GM23338 (cell line): ENCODE results near the gene EID2. TPM values are rescaled to one million over a fixed set of nuclear protein-coding genes. Genes with fewer than 3 reads are reported as not detected.

ENCODE experiments used
- ATAC-seq: fragments of 200-7000 bp; cut with Tn5 transposase; 3 replicates; pipeline ENCODE4 v1.9.1; 2020
- DNase-seq: peaks from one replicate; pipeline ENCODE4 v3.0.0-alpha.2; 2015; ENCODE audit warnings: low spot score
- H2AFZ ChIP-seq: fragments of 200-600 bp; sonication (generic); 2 replicates; pipeline ENCODE4 v1.8.0; 2016; ENCODE audit warnings: antibody characterized with exemption, mild to moderate bottlenecking, moderate library complexity
- H3F3A ChIP-seq: fragments of 200-600 bp; sonication (generic); replicated peaks from 2 replicates; pipeline ENCODE4 v1.8.0; 2017; ENCODE audit warnings: antibody characterized with exemption, mixed run types, low read depth
- H3K27ac ChIP-seq: fragments of 200-600 bp; sonication (generic); 2 replicates; pipeline ENCODE4 v1.6.1; 2016; ENCODE audit warnings: low read depth
- H3K27me3 ChIP-seq: fragments of 200-600 bp; sonication (generic); 2 replicates; pipeline ENCODE4 v1.8.0; 2016; ENCODE audit warnings: mild to moderate bottlenecking, mixed run types, moderate library complexity; ENCODE audit not compliant: insufficient read depth
- H3K36me3 ChIP-seq: fragments of 200-600 bp; sonication (generic); 2 replicates; pipeline ENCODE4 v1.8.0; 2016; ENCODE audit warnings: mild to moderate bottlenecking; ENCODE audit not compliant: insufficient read depth
- H3K4me1 ChIP-seq: fragments of 200-600 bp; sonication (generic); 2 replicates; pipeline ENCODE4 v1.8.0; 2016; ENCODE audit warnings: mild to moderate bottlenecking, moderate library complexity; ENCODE audit not compliant: insufficient read depth
- H3K4me2 ChIP-seq: fragments of 200-600 bp; sonication (generic); 2 replicates; pipeline ENCODE4 v1.7.1; 2017; ENCODE audit warnings: mixed run types
- H3K4me3 ChIP-seq: fragments of 200-600 bp; sonication (generic); 2 replicates; pipeline ENCODE4 v1.6.1; 2016; ENCODE audit warnings: mixed run types
- H3K79me2 ChIP-seq: fragments of 200-600 bp; sonication (generic); replicated peaks from 2 replicates; pipeline ENCODE4 v1.8.0; 2017; ENCODE audit warnings: mild to moderate bottlenecking; ENCODE audit not compliant: insufficient read depth
- H3K9me2 ChIP-seq: fragments of 200-600 bp; sonication (generic); 2 replicates; pipeline ENCODE4 v1.8.0; 2017; ENCODE audit not compliant: insufficient read depth
- H4K20me1 ChIP-seq: fragments of 200-600 bp; sonication (generic); replicated peaks from 2 replicates; pipeline ENCODE4 v1.8.0; 2017; ENCODE audit warnings: mild to moderate bottlenecking; ENCODE audit not compliant: insufficient read depth
- H3K27ac Mint-ChIP-seq: 2 replicates; pipeline ENCODE4 v1.8.0; 2020; ENCODE audit warnings: inconsistent platforms, mild to moderate bottlenecking, moderate library complexity, mixed read lengths
- H3K27me3 Mint-ChIP-seq: 3 replicates; pipeline ENCODE4 v1.8.0; 2022; ENCODE audit warnings: low read depth, mild to moderate bottlenecking, moderate library complexity, mixed read lengths, inconsistent platforms; ENCODE audit not compliant: insufficient read depth, poor library complexity
- H3K36me3 Mint-ChIP-seq: 3 replicates; pipeline ENCODE4 v1.8.0; 2021; ENCODE audit warnings: low read depth, mild to moderate bottlenecking, inconsistent platforms, moderate library complexity, mixed read lengths
- H3K4me1 Mint-ChIP-seq: 3 replicates; pipeline ENCODE4 v1.8.0; 2020; ENCODE audit warnings: mild to moderate bottlenecking, inconsistent platforms, mixed read lengths
- H3K4me3 Mint-ChIP-seq: 3 replicates; pipeline ENCODE4 v1.8.0; 2021; ENCODE audit warnings: moderate library complexity, mild to moderate bottlenecking, inconsistent platforms, mixed read lengths
- H3K9me3 Mint-ChIP-seq: 3 replicates; pipeline ENCODE4 v1.8.0; 2020; ENCODE audit warnings: moderate library complexity, mild to moderate bottlenecking, inconsistent platforms, mixed read lengths
- CREB1 ChIP-seq: fragments of 250-450 bp; sonication (Bioruptor Pico); IDR thresholded peaks from 2 replicates; pipeline ENCODE4 v1.5.0; 2020; ENCODE audit warnings: low read depth, mild to moderate bottlenecking, moderate library complexity
- ETS1 ChIP-seq: IDR thresholded peaks from 2 replicates; pipeline ENCODE4 v1.6.1; 2016; ENCODE audit warnings: antibody characterized with exemption
- EZH2 ChIP-seq: fragments of 200-600 bp; sonication (generic); IDR thresholded peaks from one replicate; pipeline ENCODE4 v1.8.0; 2017; ENCODE audit warnings: antibody characterized with exemption, mild to moderate bottlenecking, low read depth; ENCODE audit not compliant: unreplicated experiment
- EZH2phosphoT487 ChIP-seq: fragments of 200-600 bp; sonication (generic); IDR thresholded peaks from one replicate; pipeline ENCODE4 v1.8.1; 2018; ENCODE audit warnings: antibody characterized with exemption; ENCODE audit not compliant: unreplicated experiment
- JUNB ChIP-seq: IDR thresholded peaks from one replicate; pipeline ENCODE4 v1.6.1; 2016; ENCODE audit warnings: antibody characterized with exemption; ENCODE audit not compliant: unreplicated experiment
- NANOG ChIP-seq: IDR thresholded peaks from 2 replicates; pipeline ENCODE4 v1.6.1; 2016; ENCODE audit warnings: antibody characterized with exemption, borderline replicate concordance
- POLR2AphosphoS5 ChIP-seq: IDR thresholded peaks from 2 replicates; pipeline ENCODE4 v1.6.1; 2016; ENCODE audit warnings: antibody characterized with exemption, low read depth
- REST ChIP-seq: IDR thresholded peaks from one replicate; pipeline ENCODE4 v1.6.1; 2018; ENCODE audit warnings: antibody characterized with exemption; ENCODE audit not compliant: unreplicated experiment
- STAT1 ChIP-seq: IDR thresholded peaks from one replicate; pipeline ENCODE4 v1.6.1; 2016; ENCODE audit warnings: antibody characterized with exemption; ENCODE audit not compliant: unreplicated experiment
- ZNF114 ChIP-seq: fragments of 250-450 bp; sonication (Bioruptor Pico); IDR thresholded peaks from 2 replicates; pipeline ENCODE4 v1.5.0; 2020; ENCODE audit warnings: mild to moderate bottlenecking, moderate library complexity
- ZNF331 ChIP-seq: fragments of 250-450 bp; sonication (Bioruptor Pico); IDR thresholded peaks from 2 replicates; pipeline ENCODE4 v1.5.0; 2020; ENCODE audit warnings: low read depth, mild to moderate bottlenecking, moderate library complexity
- ZNF462 ChIP-seq: fragments of 250-450 bp; sonication (Bioruptor Pico); IDR thresholded peaks from 2 replicates; pipeline ENCODE4 v1.5.0; 2020; ENCODE audit warnings: mild to moderate bottlenecking, moderate library complexity
- polyA plus RNA-seq: library from polyadenylated mRNA; unstranded; fragments of >200 nt; fragmentation: Nextera tagmentation; extraction: Ambion mirVana; gene quantifications from 2 replicates; pipeline ENCODE4 v1.2.1, GENCODE V29; 2016
- total RNA-seq: library from RNA; depleted of rRNA; stranded (reverse); fragments of >200 nt; shearing (Covaris generic); gene quantifications from 2 replicates; pipeline ENCODE4 v1.2.3, GENCODE V29; 2014
- TF ChIP-seq, protein P1 (sequence below), 2 experiments: fragments of 200-600 bp in 1 of 2; sonication (generic) in 1 of 2; conservative IDR thresholded peaks; 2 replicates each; pipeline versions ENCODE4 v1.5.1 to v1.6.1; 2016 to 2017; ENCODE audit warnings: antibody characterized with exemption in 2 of 2, low read depth in 2 of 2, mild to moderate bottlenecking in 2 of 2, moderate library complexity in 1 of 2

EID2 gene
- total and polyA plus RNA-seq, 2 experiments from 2014 or later: 24.4 to 25.2 TPM

GRCh38 chr19:39555883-39556282 is 15.9 kb upstream of the EID2 start:
- no peaks in the 10 kb centered on the region for H3F3A ChIP-seq
- peaks cover 3% of the 10 kb centered on the region for H3K27me3 Mint-ChIP-seq
- no peak overlapping the region for H3K4me3 ChIP-seq
- H3K4me1 Mint-ChIP-seq: no peaks in the 10 kb centered on the region
- no peak overlapping the region for H3K4me2 ChIP-seq
- no peaks in the 10 kb centered on the region; the same call in 1 of the 2 replicates for H3K9me2 ChIP-seq
- H2AFZ ChIP-seq: no peak overlapping the region
- H3K79me2 ChIP-seq: no peaks in the 10 kb centered on the region
- H4K20me1 ChIP-seq: no peaks in the 10 kb centered on the region
- no peaks in the 10 kb centered on the region for H3K27me3 ChIP-seq
- no peak overlapping the region for H3K27ac Mint-ChIP-seq
- TF ChIP-seq EZH2phosphoT487: no peak
- TF ChIP-seq ZNF331 (CRISPR knock-in tag): no peak
- TF ChIP-seq ETS1: no peak
- TF ChIP-seq EZH2: no peak
- no peak for TF ChIP-seq ZNF462 (CRISPR knock-in tag)
- TF ChIP-seq NANOG: no peak
- TF ChIP-seq POLR2AphosphoS5: no peak
- no peak for TF ChIP-seq ZNF114 (CRISPR knock-in tag)
- TF ChIP-seq, protein P1, sequence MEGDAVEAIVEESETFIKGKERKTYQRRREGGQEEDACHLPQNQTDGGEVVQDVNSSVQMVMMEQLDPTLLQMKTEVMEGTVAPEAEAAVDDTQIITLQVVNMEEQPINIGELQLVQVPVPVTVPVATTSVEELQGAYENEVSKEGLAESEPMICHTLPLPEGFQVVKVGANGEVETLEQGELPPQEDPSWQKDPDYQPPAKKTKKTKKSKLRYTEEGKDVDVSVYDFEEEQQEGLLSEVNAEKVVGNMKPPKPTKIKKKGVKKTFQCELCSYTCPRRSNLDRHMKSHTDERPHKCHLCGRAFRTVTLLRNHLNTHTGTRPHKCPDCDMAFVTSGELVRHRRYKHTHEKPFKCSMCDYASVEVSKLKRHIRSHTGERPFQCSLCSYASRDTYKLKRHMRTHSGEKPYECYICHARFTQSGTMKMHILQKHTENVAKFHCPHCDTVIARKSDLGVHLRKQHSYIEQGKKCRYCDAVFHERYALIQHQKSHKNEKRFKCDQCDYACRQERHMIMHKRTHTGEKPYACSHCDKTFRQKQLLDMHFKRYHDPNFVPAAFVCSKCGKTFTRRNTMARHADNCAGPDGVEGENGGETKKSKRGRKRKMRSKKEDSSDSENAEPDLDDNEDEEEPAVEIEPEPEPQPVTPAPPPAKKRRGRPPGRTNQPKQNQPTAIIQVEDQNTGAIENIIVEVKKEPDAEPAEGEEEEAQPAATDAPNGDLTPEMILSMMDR (conservative IDR thresholded peaks at IDR 0.05; ENCODE audit: low read depth in 2 of 2): no peak
- no peak for TF ChIP-seq JUNB
- no peak for TF ChIP-seq REST
- no peak for TF ChIP-seq CREB1 (CRISPR knock-in tag)
- no peak for TF ChIP-seq STAT1
- ATAC-seq (no peak), DNase-seq (no peak)
- H3K4me1 ChIP-seq: no peaks in the 10 kb centered on the region
- no peak overlapping the region for H3K27ac ChIP-seq
- no peaks in the 10 kb centered on the region for H3K36me3 ChIP-seq
- no peaks in the 10 kb centered on the region for H3K9me3 Mint-ChIP-seq
- H3K36me3 Mint-ChIP-seq: no peaks in the 10 kb centered on the region
- H3K4me3 Mint-ChIP-seq: no peak overlapping the region
